Measurements from ENCODE around the gene LMOD2.

Gene LMOD2

GRCh38 chr7:123674399-123675180 lies 18.9 kb downstream of the LMOD2 start:
- no peak for DNase-seq

- DNase-seq, result no peak
Observed at GRCh38 chr7:123675181-123675473, 19.5 kb downstream of the LMOD2 start.

- DNase-seq, result no peak
Observed at GRCh38 chr7:123677061-123677715, 21.5 kb downstream of the LMOD2 start.

GRCh38 chr7:123679614-123680013 lies 23.9 kb downstream of the LMOD2 start:
- no peak for DNase-seq

GRCh38 chr7:123680580-123680979 lies 24.9 kb downstream of the LMOD2 start:
- no peak for DNase-seq

GRCh38 chr7:123681561-123681960 lies 25.9 kb downstream of the LMOD2 start:
- DNase-seq, result no peak

- peak in 1 of 2 donors; percentile 39 for DNase-seq
Observed at GRCh38 chr7:123682690-123683089, 27.0 kb downstream of the LMOD2 start.

GRCh38 chr7:123687161-123687560 lies 31.5 kb downstream of the LMOD2 start:
- no peak for DNase-seq

GRCh38 chr7:123687727-123688126 lies 32.1 kb downstream of the LMOD2 start:
- no peak for DNase-seq

GRCh38 chr7:123689250-123689649 lies 33.6 kb downstream of the LMOD2 start:
- DNase-seq, result no peak

- no peak for DNase-seq
Observed at GRCh38 chr7:123690550-123690949, 34.9 kb downstream of the LMOD2 start.

GRCh38 chr7:123692471-123692877 lies 36.8 kb downstream of the LMOD2 start:
- DNase-seq, result no peak

GRCh38 chr7:123695944-123696677 lies 40.4 kb downstream of the LMOD2 start:
- no peak for DNase-seq

GRCh38 chr7:123705211-123705901 lies 49.7 kb downstream of the LMOD2 start:
- no peak for DNase-seq

- DNase-seq, result no peak
Observed at GRCh38 chr7:123709525-123709924, 53.9 kb downstream of the LMOD2 start.

- DNase-seq, result no peak
Observed at GRCh38 chr7:123710683-123711082, 55.0 kb downstream of the LMOD2 start.

GRCh38 chr7:123711832-123712293 lies 56.2 kb downstream of the LMOD2 start:
- DNase-seq, result no peak

- DNase-seq, result no peak
Observed at GRCh38 chr7:123712619-123713018, 57.0 kb downstream of the LMOD2 start.

Data from bone marrow (tissue), 2 donors.